Activated naive CD4-positive, alpha-beta T cell treated with anti-CD3 and anti-CD28 coated beads, Interleukin-2, amount 50 U/mL, for 72 hours (primary cell): ENCODE data around the gene HEXD. TPM values are rescaled to one million over a fixed set of nuclear protein-coding genes. Genes with fewer than 3 reads are reported as not detected.
"Not testable (repeated sequence)": the region's sequence is repeated elsewhere in the genome, so short reads cannot be mapped to it uniquely, and the experiment has no call there.

Experiments used
- ATAC-seq, 2 donors: fragments of 150-1000 bp; cut with Tn5 transposase; 2 replicates each; pipeline ENCODE4 v1.10.0; 2021; ENCODE audit warnings: mild to moderate bottlenecking in 2 of 2, moderate library complexity in 2 of 2
- DNase-seq, 2 donors: peaks; one replicate each; pipeline ENCODE4 v3.0.0; 2021 to 2022; ENCODE audit warnings: low spot score in 2 of 2
- H3K27ac Mint-ChIP-seq, 2 donors: one replicate each; pipeline ENCODE4 v1.8.0; 2022; ENCODE audit warnings: mild to moderate bottlenecking in 2 of 2, mixed read lengths in 2 of 2
- H3K36me3 Mint-ChIP-seq, 2 donors: one replicate each; pipeline ENCODE4 v1.8.0; 2022; ENCODE audit warnings: mixed read lengths in 2 of 2
- H3K9me3 Mint-ChIP-seq, 2 donors: one replicate each; pipeline ENCODE4 v1.8.0; 2022; ENCODE audit warnings: mixed read lengths in 2 of 2
- total RNA-seq, 2 donors: library from RNA; stranded (reverse); gene quantifications; one replicate each; pipeline ENCODE4 v1.2.3, GENCODE V29; 2022

Gene HEXD
- total RNA-seq, 2 donors from 2014 or later: 16.2 to 33.6 TPM

GRCh38 chr17:82453151-82453550, 35.0 kb downstream of the HEXD start:
- H3K27ac Mint-ChIP-seq: peak overlapping the region in 1 of 2 donors; percentile 88
- H3K9me3 Mint-ChIP-seq, DNase-seq, ATAC-seq: not testable (repeated sequence)
- H3K36me3 Mint-ChIP-seq: peaks cover 29 to 53% of the 10 kb centered on the region in 2 donors

- not testable (repeated sequence) for DNase-seq, H3K9me3 Mint-ChIP-seq, ATAC-seq
- Mint-ChIP-seq H3K27ac (peak overlapping the region in 1 of 2 donors; percentile 53), H3K36me3 (peaks cover 29 to 53% of the 10 kb centered on the region in 2 donors)
Observed at GRCh38 chr17:82453706-82454105, 35.6 kb downstream of the HEXD start.

- H3K36me3 Mint-ChIP-seq: peaks cover 11 to 55% of the 10 kb centered on the region in 2 donors
- H3K9me3 Mint-ChIP-seq: no peaks in the 10 kb centered on the region
- ATAC-seq (no peak), DNase-seq (no peak)
- peak overlapping the region; percentile 94 to 99 for H3K27ac Mint-ChIP-seq
Observed at GRCh38 chr17:82457073-82457928, 39.2 kb downstream of the HEXD start.

- peaks cover 11 to 55% of the 10 kb centered on the region in 2 donors for H3K36me3 Mint-ChIP-seq
- DNase-seq (no peak), ATAC-seq (no peak)
- no peaks in the 10 kb centered on the region for H3K9me3 Mint-ChIP-seq
- peak overlapping the region; percentile 94 to 99 for H3K27ac Mint-ChIP-seq
Observed at GRCh38 chr17:82457929-82458178, 39.7 kb downstream of the HEXD start.

GRCh38 chr17:82458179-82458884, 40.2 kb downstream of the HEXD start, which contains the start of gene NARF:
Gene NARF (plus strand): TSS chr17:82458741. CDS start chr17:82458804, 63 bp downstream.
- H3K27ac Mint-ChIP-seq: peak within 1 kb of the TSS; percentile 94 to 99
- peaks cover 11 to 50% of the 10 kb centered on the region in 2 donors for H3K36me3 Mint-ChIP-seq
- DNase-seq: peak; percentile 93 to 98
- peak; percentile 97 to 98 for ATAC-seq
- H3K9me3 Mint-ChIP-seq: no peaks in the 10 kb centered on the region

GRCh38 chr17:82458885-82459424, 40.8 kb downstream of the HEXD start:
- ATAC-seq (peak in 1 of 2 donors; percentile 9), DNase-seq (no peak)
- Mint-ChIP-seq H3K27ac (peak overlapping the region; percentile 94), H3K36me3 (peaks cover 11 to 45% of the 10 kb centered on the region in 2 donors), H3K9me3 (no peaks in the 10 kb centered on the region)

- H3K27ac Mint-ChIP-seq, H3K9me3 Mint-ChIP-seq, DNase-seq, ATAC-seq: not testable (repeated sequence)
- peaks cover 15 to 50% of the 10 kb centered on the region in 2 donors for H3K36me3 Mint-ChIP-seq
Observed at GRCh38 chr17:82459936-82460335, 41.8 kb downstream of the HEXD start.

GRCh38 chr17:82461827-82462524, 43.8 kb downstream of the HEXD start:
- DNase-seq (no peak), ATAC-seq (no peak)
- H3K36me3 Mint-ChIP-seq: peaks cover 15 to 50% of the 10 kb centered on the region in 2 donors
- no peaks in the 10 kb centered on the region for H3K9me3 Mint-ChIP-seq
- H3K27ac Mint-ChIP-seq: peak overlapping the region; percentile 42 to 78

- no peak for DNase-seq
- Mint-ChIP-seq H3K36me3 (peaks cover 11 to 42% of the 10 kb centered on the region in 2 donors), H3K27ac (peak overlapping the region in 1 of 2 donors; percentile 78), H3K9me3 (no peaks in the 10 kb centered on the region)
- ATAC-seq: no peak
Observed at GRCh38 chr17:82463391-82463790, 45.2 kb downstream of the HEXD start.

GRCh38 chr17:82463925-82464566, 45.9 kb downstream of the HEXD start:
- Mint-ChIP-seq H3K9me3 (no peaks in the 10 kb centered on the region), H3K36me3 (peaks cover 15 to 47% of the 10 kb centered on the region in 2 donors), H3K27ac (peak overlapping the region in 1 of 2 donors; percentile 78)
- DNase-seq (no peak), ATAC-seq (no peak)

GRCh38 chr17:82464567-82464929, 46.4 kb downstream of the HEXD start:
- Mint-ChIP-seq H3K9me3 (no peaks in the 10 kb centered on the region), H3K27ac (peak overlapping the region in 1 of 2 donors; percentile 84), H3K36me3 (peaks cover 12 to 47% of the 10 kb centered on the region in 2 donors)
- no peak for ATAC-seq
- DNase-seq: no peak

- Mint-ChIP-seq H3K9me3 (no peaks in the 10 kb centered on the region), H3K36me3 (peaks cover 12 to 45% of the 10 kb centered on the region in 2 donors), H3K27ac (peak overlapping the region in 1 of 2 donors; percentile 84)
- ATAC-seq (peak; percentile 23 to 43), DNase-seq (no peak)
Observed at GRCh38 chr17:82465023-82465603, 47.0 kb downstream of the HEXD start.

- DNase-seq (no peak), ATAC-seq (no peak)
- Mint-ChIP-seq H3K27ac (peak overlapping the region in 1 of 2 donors; percentile 55), H3K36me3 (peaks cover 12 to 41% of the 10 kb centered on the region in 2 donors), H3K9me3 (no peaks in the 10 kb centered on the region)
Observed at GRCh38 chr17:82468692-82469091, 50.5 kb downstream of the HEXD start.

GRCh38 chr17:82470065-82470464, 51.9 kb downstream of the HEXD start:
- H3K27ac Mint-ChIP-seq: no peak overlapping the region
- H3K36me3 Mint-ChIP-seq: peaks cover 8 to 30% of the 10 kb centered on the region in 2 donors
- DNase-seq (no peak), ATAC-seq (no peak)
- H3K9me3 Mint-ChIP-seq: no peaks in the 10 kb centered on the region

GRCh38 chr17:82474223-82475010, 56.3 kb downstream of the HEXD start:
- no peak overlapping the region for H3K27ac Mint-ChIP-seq
- no peak for DNase-seq
- no peak for ATAC-seq
- no peaks in the 10 kb centered on the region for H3K9me3 Mint-ChIP-seq
- peaks cover 0 to 16% of the 10 kb centered on the region in 2 donors for H3K36me3 Mint-ChIP-seq
